Progenitor cell of endocrine pancreas (in vitro differentiated cells): ENCODE results near the gene GTF3C2. TPM values are rescaled to one million over a fixed set of nuclear protein-coding genes. Genes with fewer than 3 reads are reported as not detected.

Experiments used
- DNase-seq: peaks from one replicate; pipeline ENCODE4 v3.0.0; 2021; ENCODE audit warnings: low spot score; ENCODE audit not compliant: unreplicated experiment
- H3K27ac Mint-ChIP-seq: 2 replicates; pipeline ENCODE4 v1.8.0; 2021; ENCODE audit warnings: mild to moderate bottlenecking, moderate library complexity, mixed read lengths
- H3K27me3 Mint-ChIP-seq: 2 replicates; pipeline ENCODE4 v1.8.0; 2021; ENCODE audit warnings: mixed read lengths
- H3K36me3 Mint-ChIP-seq: 2 replicates; pipeline ENCODE4 v1.8.0; 2022; ENCODE audit warnings: mixed read lengths; ENCODE audit not compliant: insufficient read depth
- H3K4me1 Mint-ChIP-seq: 2 replicates; pipeline ENCODE4 v1.8.0; 2021; ENCODE audit warnings: low read depth, mixed read lengths
- H3K4me3 Mint-ChIP-seq: 2 replicates; pipeline ENCODE4 v1.8.0; 2021; ENCODE audit warnings: low read depth, mild to moderate bottlenecking, moderate library complexity, mixed read lengths
- H3K9me3 Mint-ChIP-seq: 2 replicates; pipeline ENCODE4 v1.8.0; 2021; ENCODE audit warnings: low read depth, mixed read lengths
- total RNA-seq: library from RNA; stranded (reverse); gene quantifications from 2 replicates; pipeline ENCODE4 v1.2.1, GENCODE V29; 2021
- TF ChIP-seq, protein P1 (sequence below): fragments of 200-600 bp; sonication (generic); IDR thresholded peaks from one replicate; pipeline ENCODE4 v1.5.0; 2021; ENCODE audit warnings: antibody characterized with exemption, mild to moderate bottlenecking; ENCODE audit not compliant: unreplicated experiment

GTF3C2 gene
- total RNA-seq, 1 donor from 2014 or later, result 106 TPM

GRCh38 chr2:27376151-27376865 is 19.7 kb upstream of the GTF3C2 start:
- H3K36me3 Mint-ChIP-seq, result peaks cover 20% of the 10 kb centered on the region
- no peak overlapping the region for H3K4me3 Mint-ChIP-seq
- H3K27ac Mint-ChIP-seq, result peak overlapping the region; percentile 45
- peaks cover 28% of the 10 kb centered on the region for H3K4me1 Mint-ChIP-seq
- DNase-seq, result no peak
- no peaks in the 10 kb centered on the region for H3K9me3 Mint-ChIP-seq
- TF ChIP-seq, protein P1, sequence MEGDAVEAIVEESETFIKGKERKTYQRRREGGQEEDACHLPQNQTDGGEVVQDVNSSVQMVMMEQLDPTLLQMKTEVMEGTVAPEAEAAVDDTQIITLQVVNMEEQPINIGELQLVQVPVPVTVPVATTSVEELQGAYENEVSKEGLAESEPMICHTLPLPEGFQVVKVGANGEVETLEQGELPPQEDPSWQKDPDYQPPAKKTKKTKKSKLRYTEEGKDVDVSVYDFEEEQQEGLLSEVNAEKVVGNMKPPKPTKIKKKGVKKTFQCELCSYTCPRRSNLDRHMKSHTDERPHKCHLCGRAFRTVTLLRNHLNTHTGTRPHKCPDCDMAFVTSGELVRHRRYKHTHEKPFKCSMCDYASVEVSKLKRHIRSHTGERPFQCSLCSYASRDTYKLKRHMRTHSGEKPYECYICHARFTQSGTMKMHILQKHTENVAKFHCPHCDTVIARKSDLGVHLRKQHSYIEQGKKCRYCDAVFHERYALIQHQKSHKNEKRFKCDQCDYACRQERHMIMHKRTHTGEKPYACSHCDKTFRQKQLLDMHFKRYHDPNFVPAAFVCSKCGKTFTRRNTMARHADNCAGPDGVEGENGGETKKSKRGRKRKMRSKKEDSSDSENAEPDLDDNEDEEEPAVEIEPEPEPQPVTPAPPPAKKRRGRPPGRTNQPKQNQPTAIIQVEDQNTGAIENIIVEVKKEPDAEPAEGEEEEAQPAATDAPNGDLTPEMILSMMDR, result no peak
- no peaks in the 10 kb centered on the region for H3K27me3 Mint-ChIP-seq

GRCh38 chr2:27375513-27376099 is 19.0 kb upstream of the GTF3C2 start:
- peaks cover 20% of the 10 kb centered on the region for H3K36me3 Mint-ChIP-seq

DNA sequence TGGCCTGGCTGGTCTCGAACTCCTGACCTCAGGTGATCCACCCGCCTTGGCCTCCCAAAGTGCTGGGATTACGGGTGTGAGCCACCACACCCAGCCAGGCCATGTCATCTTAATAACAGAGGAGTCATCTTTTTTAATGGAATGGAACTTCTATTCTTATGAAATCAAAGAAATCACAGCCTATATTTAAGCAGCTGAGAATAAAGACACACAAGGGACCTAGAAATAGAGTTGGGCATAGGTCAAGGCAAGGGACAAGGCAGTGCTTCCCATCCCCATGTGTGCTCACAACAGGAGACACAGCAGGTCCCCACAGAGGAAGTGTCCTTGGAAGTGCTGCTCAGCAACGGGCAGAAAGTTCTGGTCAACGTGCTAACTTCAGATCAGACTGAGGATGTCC is 17.0 kb upstream of the GTF3C2 start:
- H3K4me1 Mint-ChIP-seq, result peaks cover 24% of the 10 kb centered on the region
- no peak overlapping the region for H3K4me3 Mint-ChIP-seq
- no peaks in the 10 kb centered on the region for H3K27me3 Mint-ChIP-seq
- H3K36me3 Mint-ChIP-seq, result peaks cover 21% of the 10 kb centered on the region
- no peak for DNase-seq
- TF ChIP-seq, protein P1, result no peak
- H3K9me3 Mint-ChIP-seq, result no peaks in the 10 kb centered on the region
- H3K27ac Mint-ChIP-seq, result no peak overlapping the region

More at GRCh38 chr2:27375513-27376099, 19.0 kb upstream of the GTF3C2 start:
- TF ChIP-seq, protein P1, result no peak
- no peaks in the 10 kb centered on the region for H3K27me3 Mint-ChIP-seq
- H3K4me1 Mint-ChIP-seq, result peaks cover 25% of the 10 kb centered on the region
- peak overlapping the region; percentile 33 for H3K27ac Mint-ChIP-seq
- no peaks in the 10 kb centered on the region for H3K9me3 Mint-ChIP-seq
- no peak for DNase-seq
- H3K4me3 Mint-ChIP-seq, result no peak overlapping the region

DNA sequence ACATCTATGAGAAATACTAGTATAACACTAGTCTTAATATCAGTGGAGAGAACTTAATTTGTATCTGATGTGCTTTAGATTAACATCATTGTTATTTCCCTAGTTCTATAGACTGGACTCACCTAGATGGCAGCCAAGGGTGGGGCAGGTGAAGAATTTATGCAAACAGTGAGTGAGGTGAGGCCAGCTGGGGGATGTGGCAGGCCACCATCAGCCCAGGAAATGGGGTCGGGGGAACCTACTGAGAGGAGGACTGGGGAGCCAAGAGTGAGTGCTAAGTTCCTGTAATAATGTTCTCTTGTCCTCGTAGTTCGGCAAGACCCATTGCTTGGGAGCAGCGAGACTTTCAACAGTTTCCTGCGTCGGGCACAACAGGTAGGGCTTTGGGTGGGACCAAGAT is 16.4 kb upstream of the GTF3C2 start:
- H3K9me3 Mint-ChIP-seq, result no peaks in the 10 kb centered on the region
- TF ChIP-seq, protein P1, result no peak
- DNase-seq, result no peak
- peak overlapping the region; percentile 79 for H3K27ac Mint-ChIP-seq
- no peak overlapping the region for H3K4me3 Mint-ChIP-seq
- H3K4me1 Mint-ChIP-seq, result peaks cover 24% of the 10 kb centered on the region
- H3K36me3 Mint-ChIP-seq, result peaks cover 21% of the 10 kb centered on the region
- no peaks in the 10 kb centered on the region for H3K27me3 Mint-ChIP-seq

DNA sequence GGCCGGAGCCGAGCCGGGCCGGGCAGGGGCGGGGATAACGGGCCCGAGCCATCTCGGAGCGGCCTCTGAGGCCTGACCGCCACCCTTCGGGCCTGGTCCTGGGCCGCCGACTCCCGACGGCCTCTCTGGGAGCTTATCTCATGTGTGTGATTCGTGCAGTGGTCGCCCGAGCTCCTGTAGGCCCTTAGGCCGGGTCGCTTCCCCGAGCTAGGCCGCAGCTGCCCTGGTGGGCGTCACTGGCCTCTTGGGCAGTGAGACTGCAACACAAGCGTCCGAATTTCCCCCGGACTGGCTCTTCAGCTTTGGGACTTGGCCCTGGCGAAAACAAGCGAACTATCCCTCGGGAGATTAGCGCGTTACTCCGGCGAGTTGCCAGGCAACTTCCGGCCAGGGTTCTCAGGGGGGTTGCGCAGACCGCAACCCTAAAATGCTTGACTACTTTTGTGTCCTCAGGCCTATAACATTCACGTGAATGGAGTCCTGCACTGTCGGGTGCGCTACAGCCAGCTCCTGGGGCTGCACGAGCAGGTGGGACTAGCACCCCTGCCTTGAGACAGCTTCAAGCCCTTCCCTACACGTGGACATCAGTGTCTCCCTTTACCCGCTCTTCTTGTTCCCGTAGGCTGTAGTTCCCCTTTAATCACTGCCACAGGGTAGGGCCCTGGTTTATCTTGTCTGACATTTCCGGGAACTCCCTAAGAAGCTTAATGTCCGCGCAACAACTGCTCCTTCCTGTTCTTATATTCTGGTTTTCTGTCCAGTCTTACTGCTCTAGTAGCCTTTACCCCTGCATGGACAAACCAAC is 14.5 kb upstream of the GTF3C2 start:
- no peaks in the 10 kb centered on the region for H3K9me3 Mint-ChIP-seq
- TF ChIP-seq, protein P1, result no peak
- peak overlapping the region; percentile 87 for H3K4me3 Mint-ChIP-seq
- H3K4me1 Mint-ChIP-seq, result peaks cover 23% of the 10 kb centered on the region
- no peaks in the 10 kb centered on the region for H3K27me3 Mint-ChIP-seq
- no peak for DNase-seq
- H3K36me3 Mint-ChIP-seq, result peaks cover 24% of the 10 kb centered on the region
- peak overlapping the region; percentile 98 for H3K27ac Mint-ChIP-seq
